ENCODE measurements around the gene CIDEB.
A peak's percentile ranks its signal among the peaks of the same experiment; 100 is the strongest.

CIDEB gene

GRCh38 chr14:24290746-24291145, 17.0 kb downstream of the CIDEB start:
- no peak for DNase-seq (ENCODE audit: low spot score)

DNA sequence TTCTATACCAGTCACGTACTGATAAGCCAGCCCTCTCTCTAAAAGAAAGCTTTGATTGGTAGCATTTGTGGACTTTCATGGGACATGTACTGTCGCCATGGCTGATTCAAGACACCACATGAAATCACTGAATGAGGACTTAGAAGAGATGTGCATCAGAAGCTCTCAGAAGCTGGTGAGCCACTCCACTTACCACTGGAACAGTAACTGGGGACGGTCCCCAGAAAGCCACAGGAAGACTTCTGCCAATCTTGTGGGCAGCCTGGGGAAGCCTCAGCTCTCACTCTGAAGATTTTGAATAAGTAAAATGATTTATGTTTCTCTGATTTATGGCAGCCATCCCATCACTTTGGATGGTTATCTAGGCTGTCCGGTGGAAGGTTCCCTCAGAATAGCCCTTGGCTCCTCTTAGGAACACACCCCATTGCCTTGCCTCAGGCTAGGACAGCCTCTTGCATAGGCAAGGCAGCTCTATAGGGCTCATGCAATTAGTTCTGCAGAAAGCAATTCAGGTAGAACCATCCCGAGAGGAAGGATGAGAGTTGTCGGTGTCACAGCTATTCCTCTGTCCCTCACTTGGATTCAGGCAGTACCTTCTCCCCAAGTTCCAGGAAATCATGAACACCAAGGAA, 18.0 kb downstream of the CIDEB start:
- no peak for DNase-seq (ENCODE audit: low spot score)

DNA sequence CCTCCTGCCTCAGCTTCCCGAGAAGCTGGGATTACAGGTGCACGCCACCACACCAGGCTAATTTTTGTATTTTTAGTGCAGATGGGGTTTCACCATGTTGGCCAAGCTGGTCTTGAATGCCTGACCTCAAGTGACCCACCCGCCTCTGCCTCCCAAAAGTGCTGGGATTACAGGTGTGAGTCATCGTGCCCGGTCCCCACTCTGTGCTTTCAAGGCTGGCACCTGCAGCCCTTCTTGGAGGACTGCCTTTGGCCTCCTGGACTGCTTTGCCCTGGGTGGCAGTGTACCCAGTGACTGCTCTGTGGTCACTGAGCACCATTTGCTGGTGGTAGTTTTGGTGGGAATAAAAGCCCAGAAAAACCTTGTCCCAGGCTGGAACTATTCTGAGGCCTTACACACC, 20.8 kb downstream of the CIDEB start:
- DNase-seq (ENCODE audit: low spot score): no peak

GRCh38 chr14:24285351-24285750, 22.4 kb downstream of the CIDEB start:
- no peak for DNase-seq (ENCODE audit: low spot score)

- no peak for DNase-seq (ENCODE audit: low spot score)
Measured at GRCh38 chr14:24284501-24285035, 23.2 kb downstream of the CIDEB start.

- DNase-seq (ENCODE audit: low spot score): no peak
Measured at GRCh38 chr14:24283796-24284460, 23.8 kb downstream of the CIDEB start.

DNA sequence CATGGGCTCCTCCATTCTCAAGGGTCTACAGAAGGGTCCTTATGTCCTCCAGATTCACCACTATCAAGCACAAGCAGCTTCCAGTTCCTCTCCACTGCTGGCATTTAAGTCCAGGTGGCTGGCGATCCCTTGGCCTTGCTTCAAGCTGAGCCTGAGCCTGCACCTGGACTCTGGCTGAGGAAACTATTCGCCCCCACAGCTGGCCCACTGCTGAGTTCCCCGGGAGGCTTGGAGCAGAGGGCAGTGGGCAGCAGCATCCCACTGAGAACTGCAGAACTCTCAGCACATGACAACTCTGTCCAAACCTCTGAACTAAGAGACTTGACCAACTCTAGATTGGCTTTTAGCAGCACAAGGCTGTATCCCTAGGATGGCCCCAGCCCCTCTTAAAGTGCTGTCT, 25.0 kb downstream of the CIDEB start:
- DNase-seq (ENCODE audit: low spot score): no peak

- DNase-seq (ENCODE audit: low spot score): no peak
Measured at GRCh38 chr14:24281636-24282035, 26.1 kb downstream of the CIDEB start.

- DNase-seq (ENCODE audit: low spot score): no peak
Measured at GRCh38 chr14:24280797-24281460, 26.8 kb downstream of the CIDEB start.

DNA sequence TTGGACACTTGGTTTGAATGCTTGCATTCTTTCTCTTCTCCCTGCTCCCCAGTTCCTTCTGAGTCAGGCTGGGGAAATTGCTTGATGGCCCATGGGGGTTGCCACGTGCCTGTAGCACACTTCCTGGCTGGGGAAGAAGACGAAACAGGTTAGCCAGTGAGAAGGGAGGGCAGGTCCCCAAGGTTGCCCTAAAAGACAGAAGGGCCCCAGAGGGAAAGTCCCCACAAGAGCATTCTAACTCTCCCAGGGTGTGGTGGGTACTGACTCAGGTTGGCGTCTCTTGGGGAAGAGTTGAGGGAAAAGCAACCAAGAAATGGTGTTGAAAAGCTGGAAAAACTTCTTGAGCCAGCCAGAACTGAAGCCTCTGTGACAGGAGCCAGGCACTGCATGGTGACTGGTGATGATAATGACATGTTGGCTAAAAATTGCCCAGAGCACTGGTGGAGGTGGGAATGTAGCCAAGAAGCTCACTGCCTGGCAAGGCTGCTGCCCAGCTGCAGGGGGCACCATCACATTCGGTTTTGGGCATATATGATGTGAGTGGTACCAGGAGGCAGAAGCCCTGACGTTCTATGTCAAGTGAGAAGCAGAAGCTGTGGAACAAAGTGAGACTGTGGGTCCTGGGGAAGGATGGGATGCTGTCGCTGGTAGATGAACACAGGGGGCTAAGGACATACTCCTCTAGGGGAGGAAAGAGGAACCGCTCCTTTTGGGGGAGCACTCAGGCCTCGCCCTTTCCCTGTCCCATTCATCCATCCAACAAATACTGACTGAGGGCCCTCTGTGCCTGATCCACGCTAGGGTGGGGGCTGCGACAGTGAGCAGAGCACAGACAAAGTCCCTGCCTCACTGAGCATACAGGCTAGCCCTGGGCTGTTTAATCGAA, 28.2 kb downstream of the CIDEB start:
- DNase-seq (ENCODE audit: low spot score): no peak

DNA sequence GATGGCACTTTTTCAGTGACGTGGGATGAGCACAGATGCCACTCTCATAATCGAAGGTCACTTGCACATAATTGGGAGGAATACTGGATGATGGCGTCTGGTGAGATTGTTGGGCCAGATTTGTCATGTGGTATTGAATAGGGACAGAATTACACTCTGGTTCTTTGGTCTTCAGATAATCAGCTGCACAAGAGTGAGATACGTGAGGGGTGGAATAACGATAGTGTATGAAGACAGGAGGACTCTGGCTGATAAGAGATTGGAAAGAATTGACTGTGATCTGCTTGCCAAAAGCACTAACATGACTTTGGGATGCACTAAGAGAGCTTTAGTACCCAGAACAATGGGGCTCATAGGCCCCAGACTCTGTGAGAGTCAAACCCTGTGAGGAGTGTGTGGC, 29.4 kb downstream of the CIDEB start:
- no peak for DNase-seq (ENCODE audit: low spot score)

- no peak for DNase-seq (ENCODE audit: low spot score)
Measured at GRCh38 chr14:24277606-24278321, 30.0 kb downstream of the CIDEB start.

DNA sequence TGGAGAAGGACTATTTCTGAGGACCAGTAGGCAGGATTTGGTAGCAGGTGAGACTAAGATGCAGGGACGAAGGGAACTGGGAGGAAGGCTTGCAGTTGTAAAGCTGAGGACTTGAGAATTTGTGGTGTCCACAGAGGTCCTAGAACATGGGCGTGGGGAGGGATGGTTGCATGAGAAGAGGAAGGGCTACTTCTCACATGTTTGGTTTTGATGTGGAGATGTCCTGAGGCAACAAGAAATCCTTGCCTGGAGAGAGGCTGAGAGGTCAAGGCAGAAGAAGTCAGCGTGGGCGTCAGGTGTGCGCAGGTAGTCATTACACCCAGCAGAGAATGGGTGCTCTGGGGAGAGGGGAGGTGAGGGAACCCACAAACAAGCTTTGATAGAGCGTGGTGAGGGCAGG, 30.7 kb downstream of the CIDEB start:
- no peak for DNase-seq (ENCODE audit: low spot score)

GRCh38 chr14:24274101-24274543, 33.7 kb downstream of the CIDEB start:
- no peak for DNase-seq (ENCODE audit: low spot score)

- no peak for DNase-seq (ENCODE audit: low spot score)
Measured at GRCh38 chr14:24273422-24273998, 34.3 kb downstream of the CIDEB start.

GRCh38 chr14:24272467-24272866, 35.3 kb downstream of the CIDEB start:
- no peak for DNase-seq (ENCODE audit: low spot score)

DNA sequence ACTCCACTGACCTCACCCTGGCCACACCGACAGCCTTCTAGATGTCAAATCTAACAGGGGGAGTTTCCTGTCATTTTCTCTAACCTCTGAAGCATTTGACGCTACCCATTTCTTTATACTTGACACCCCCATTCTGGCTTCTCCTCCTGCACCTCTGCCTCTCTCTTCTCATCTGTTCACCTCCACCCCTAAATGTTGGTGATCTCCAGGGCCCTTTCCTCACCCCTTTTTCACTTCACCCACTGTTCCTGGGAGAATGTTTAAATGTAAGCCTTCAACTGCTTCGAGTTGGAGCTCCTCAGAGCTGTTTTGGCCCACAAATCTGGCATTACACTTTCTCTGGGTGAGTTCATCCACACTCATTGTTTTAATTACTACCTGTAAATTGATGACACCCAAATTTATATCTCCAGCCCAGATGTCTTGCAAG, 35.9 kb downstream of the CIDEB start:
- DNase-seq (ENCODE audit: low spot score): no peak

DNA sequence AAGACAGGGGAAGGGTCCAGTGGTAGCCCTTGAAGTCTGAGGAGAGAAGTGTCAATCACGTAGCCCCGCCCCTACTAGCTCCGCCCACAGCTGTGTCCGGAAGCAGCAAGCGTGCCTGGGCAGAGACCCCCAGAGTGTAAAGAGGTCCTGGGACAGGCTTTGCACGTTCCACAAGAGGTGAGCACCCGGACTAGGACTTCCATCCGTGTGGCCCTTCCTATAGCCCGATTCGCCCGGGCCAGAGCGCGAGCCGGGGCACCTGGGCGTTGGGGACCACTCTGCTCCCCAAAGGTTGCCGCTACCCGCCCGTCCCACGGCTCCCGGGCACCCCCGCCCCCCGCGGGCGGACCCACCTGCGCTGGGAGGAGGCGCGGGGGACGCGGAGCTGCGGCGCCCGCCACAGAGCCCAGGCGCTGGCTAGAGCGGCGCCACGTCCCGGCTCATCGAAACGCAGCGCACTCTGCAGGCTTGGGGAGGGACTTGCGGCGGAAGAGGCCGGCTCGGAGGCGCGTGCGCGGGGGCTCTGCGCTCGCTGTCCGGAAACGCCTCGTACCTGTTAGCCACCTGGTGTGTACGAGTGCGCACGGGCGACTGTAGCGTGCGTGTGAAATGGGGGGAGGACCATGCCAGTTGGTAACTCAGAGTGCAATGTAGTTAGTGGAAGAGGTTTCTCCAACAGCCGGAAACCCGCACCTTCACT, 36.5 kb downstream of the CIDEB start, which contains the start of gene RABGGTA:
Gene RABGGTA, minus strand, starts transcription at position 464 of the 700 bp plus-strand sequence. CDS start 482 bp downstream, outside the sequence.
- DNase-seq (ENCODE audit: low spot score): peak; percentile 97

DNA sequence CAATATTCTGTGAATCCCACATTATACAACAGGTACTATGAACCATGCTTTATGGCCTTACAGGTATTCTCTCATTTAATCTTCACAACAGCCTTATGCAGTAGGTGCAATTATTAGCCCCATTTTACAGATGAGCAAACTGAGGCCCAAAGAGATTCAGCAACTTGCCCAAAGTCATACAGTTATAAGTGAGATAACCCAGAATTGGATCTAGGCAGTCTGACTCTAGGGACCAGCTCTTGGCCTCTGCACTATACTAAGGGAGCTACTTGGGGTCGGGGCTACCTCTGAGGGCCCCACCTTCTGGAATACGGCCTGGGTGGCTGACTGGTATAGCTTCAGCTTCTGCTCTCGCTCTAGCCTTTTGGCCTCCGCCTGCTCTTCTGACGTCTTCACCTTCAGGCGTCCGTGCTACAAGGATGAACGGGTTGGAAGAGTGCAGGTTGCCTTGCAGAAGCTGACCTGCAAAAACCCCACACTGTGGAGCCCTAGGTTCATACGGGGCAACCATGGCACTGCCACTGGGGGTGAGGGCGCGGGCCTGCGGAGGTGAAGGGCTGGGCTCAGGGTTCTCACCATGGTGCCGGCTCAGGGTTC, 37.1 kb downstream of the CIDEB start:
- DNase-seq (ENCODE audit: low spot score): no peak
